ENCODE data around the gene PDS5B. TPM values are rescaled to one million over a fixed set of nuclear protein-coding genes. Genes with fewer than 3 reads are reported as not detected.
A peak's percentile ranks its signal among the peaks of the same experiment; 100 is the strongest.

PDS5B gene
- total RNA-seq, 1 experiment from 2014 or later, result 95.5 TPM

DNA sequence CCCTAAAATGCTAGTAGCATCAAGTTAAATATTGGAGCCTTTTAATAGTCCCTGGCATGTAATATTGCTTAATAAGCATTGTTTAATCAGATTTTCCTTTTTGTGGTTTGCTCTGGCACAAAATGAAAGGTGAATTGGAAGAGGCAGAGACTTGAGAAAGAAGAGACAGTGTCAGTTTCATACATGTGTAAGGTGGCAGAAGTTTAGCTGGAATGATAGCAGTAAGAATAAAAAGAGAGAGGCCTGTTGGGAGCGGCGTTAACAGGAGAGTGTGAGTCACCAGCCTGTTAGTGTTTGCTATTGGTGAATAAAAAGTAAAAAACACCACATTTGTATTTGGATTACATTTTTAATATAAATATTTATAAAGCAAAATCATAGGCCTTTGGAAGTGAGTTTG lies 145.3 kb downstream of the PDS5B start:
- TF ChIP-seq, protein P1, sequence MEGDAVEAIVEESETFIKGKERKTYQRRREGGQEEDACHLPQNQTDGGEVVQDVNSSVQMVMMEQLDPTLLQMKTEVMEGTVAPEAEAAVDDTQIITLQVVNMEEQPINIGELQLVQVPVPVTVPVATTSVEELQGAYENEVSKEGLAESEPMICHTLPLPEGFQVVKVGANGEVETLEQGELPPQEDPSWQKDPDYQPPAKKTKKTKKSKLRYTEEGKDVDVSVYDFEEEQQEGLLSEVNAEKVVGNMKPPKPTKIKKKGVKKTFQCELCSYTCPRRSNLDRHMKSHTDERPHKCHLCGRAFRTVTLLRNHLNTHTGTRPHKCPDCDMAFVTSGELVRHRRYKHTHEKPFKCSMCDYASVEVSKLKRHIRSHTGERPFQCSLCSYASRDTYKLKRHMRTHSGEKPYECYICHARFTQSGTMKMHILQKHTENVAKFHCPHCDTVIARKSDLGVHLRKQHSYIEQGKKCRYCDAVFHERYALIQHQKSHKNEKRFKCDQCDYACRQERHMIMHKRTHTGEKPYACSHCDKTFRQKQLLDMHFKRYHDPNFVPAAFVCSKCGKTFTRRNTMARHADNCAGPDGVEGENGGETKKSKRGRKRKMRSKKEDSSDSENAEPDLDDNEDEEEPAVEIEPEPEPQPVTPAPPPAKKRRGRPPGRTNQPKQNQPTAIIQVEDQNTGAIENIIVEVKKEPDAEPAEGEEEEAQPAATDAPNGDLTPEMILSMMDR (conservative IDR thresholded peaks at IDR 0.05; ENCODE audit: low read depth, low read length), result no peak
- TF ChIP-seq EZH2 (IDR thresholded peaks at IDR 0.05; ENCODE audit: borderline replicate concordance, low read depth, low read length, poor library complexity, severe bottlenecking), result no peak
- DNase-seq (ENCODE audit: low spot score), result peak; percentile 8
- peak overlapping the region; percentile 48 for H3K27ac ChIP-seq (ENCODE audit: low read depth, low read length, poor library complexity, severe bottlenecking)
- H3K36me3 ChIP-seq (ENCODE audit: insufficient read depth, low read length, poor library complexity, severe bottlenecking), result no peaks in the 10 kb centered on the region
- ChIA-PET CTCF (no interaction called here), POLR2A (ENCODE audit: low non-redundant PET) (no interaction called here)
- no peak overlapping the region for H3K4me3 ChIP-seq (ENCODE audit: low read depth, low read length, poor library complexity, severe bottlenecking)
- no peaks in the 10 kb centered on the region for H3K27me3 ChIP-seq (replicated peaks; ENCODE audit: insufficient read depth, low read depth, low read length, poor library complexity)
- H3K9me3 ChIP-seq (ENCODE audit: low read depth, low read length, poor library complexity, severe bottlenecking), result peaks cover 2% of the 10 kb centered on the region
- H3K4me1 ChIP-seq (ENCODE audit: insufficient read depth, low read length, poor library complexity, severe bottlenecking), result peaks cover 22% of the 10 kb centered on the region
- intact Hi-C loops (cut with micrococcal nuclease; ENCODE audit: unreplicated experiment), result no loop called here
- BruUV-seq (replicated peaks), result no TSS peak

GRCh38 chr13:32733690-32734089 lies 147.4 kb downstream of the PDS5B start:
- no peak for TF ChIP-seq EZH2 (IDR thresholded peaks at IDR 0.05; ENCODE audit: borderline replicate concordance, low read depth, low read length, poor library complexity, severe bottlenecking)
- TF ChIP-seq, protein P1 (conservative IDR thresholded peaks at IDR 0.05; ENCODE audit: low read depth, low read length), result no peak
- POLR2A ChIA-PET (ENCODE audit: low non-redundant PET), result no interaction called here
- BruUV-seq (replicated peaks), result no TSS peak
- peaks cover 2% of the 10 kb centered on the region for H3K9me3 ChIP-seq (ENCODE audit: low read depth, low read length, poor library complexity, severe bottlenecking)
- H3K27ac ChIP-seq (ENCODE audit: low read depth, low read length, poor library complexity, severe bottlenecking), result no peak overlapping the region
- DNase-seq (ENCODE audit: low spot score), result no peak
- H3K27me3 ChIP-seq (replicated peaks; ENCODE audit: insufficient read depth, low read depth, low read length, poor library complexity), result no peaks in the 10 kb centered on the region
- intact Hi-C loops (cut with micrococcal nuclease; ENCODE audit: unreplicated experiment), result no loop called here
- peaks cover 38% of the 10 kb centered on the region for H3K4me1 ChIP-seq (ENCODE audit: insufficient read depth, low read length, poor library complexity, severe bottlenecking)
- H3K4me3 ChIP-seq (ENCODE audit: low read depth, low read length, poor library complexity, severe bottlenecking), result no peak overlapping the region
- H3K36me3 ChIP-seq (ENCODE audit: insufficient read depth, low read length, poor library complexity, severe bottlenecking), result no peaks in the 10 kb centered on the region
- CTCF ChIA-PET, result no interaction called here

GRCh38 chr13:32734511-32734910 lies 148.3 kb downstream of the PDS5B start:
- Histone ChIP-seq H3K4me3 (ENCODE audit: low read depth, low read length, poor library complexity, severe bottlenecking) (no peak overlapping the region), H3K4me1 (ENCODE audit: insufficient read depth, low read length, poor library complexity, severe bottlenecking) (peaks cover 38% of the 10 kb centered on the region), H3K27me3 (replicated peaks; ENCODE audit: insufficient read depth, low read depth, low read length, poor library complexity) (no peaks in the 10 kb centered on the region), H3K27ac (ENCODE audit: low read depth, low read length, poor library complexity, severe bottlenecking) (no peak overlapping the region), H3K36me3 (ENCODE audit: insufficient read depth, low read length, poor library complexity, severe bottlenecking) (no peaks in the 10 kb centered on the region), H3K9me3 (ENCODE audit: low read depth, low read length, poor library complexity, severe bottlenecking) (peaks cover 2% of the 10 kb centered on the region)
- BruUV-seq (replicated peaks), result no TSS peak
- CTCF ChIA-PET, result no interaction called here
- DNase-seq (ENCODE audit: low spot score), result peak; percentile 69
- intact Hi-C loops (cut with micrococcal nuclease; ENCODE audit: unreplicated experiment), result no loop called here
- POLR2A ChIA-PET (ENCODE audit: low non-redundant PET), result no interaction called here
- no peak for TF ChIP-seq EZH2 (IDR thresholded peaks at IDR 0.05; ENCODE audit: borderline replicate concordance, low read depth, low read length, poor library complexity, severe bottlenecking)
- TF ChIP-seq, protein P1 (conservative IDR thresholded peaks at IDR 0.05; ENCODE audit: low read depth, low read length), result no peak
